ENCODE data around the gene KCNG3. TPM values are rescaled to one million over a fixed set of nuclear protein-coding genes. Genes with fewer than 3 reads are reported as not detected.

The KCNG3 gene
- total RNA-seq, 1 donor from 2014 or later = 0.18 TPM

DNA sequence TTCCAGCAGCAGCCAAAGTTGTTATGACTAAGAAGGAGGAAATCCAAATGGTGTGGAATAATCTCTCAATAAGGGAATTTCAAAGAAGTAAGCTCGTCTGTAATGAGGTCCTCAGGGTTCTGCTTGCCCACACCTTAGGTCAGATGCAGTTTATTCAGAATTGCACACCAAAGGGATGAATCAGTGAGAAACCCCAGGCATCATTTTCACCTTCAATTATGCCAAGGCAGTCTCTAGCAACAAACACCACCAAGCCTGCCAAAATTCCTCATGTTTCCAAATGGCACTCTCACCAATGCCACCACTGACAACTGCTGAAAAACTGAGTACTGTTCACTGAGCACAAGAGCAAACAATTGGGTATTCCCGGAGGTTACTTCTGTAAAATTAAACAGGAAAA is 43.6 kb downstream of the KCNG3 start:
- no peak for DNase-seq (ENCODE audit: low spot score in 2 of 2, unreplicated experiment in 2 of 2)
- Mint-ChIP-seq H3K27me3 (ENCODE audit: low read depth) (peaks cover 30% of the 10 kb centered on the region), H3K36me3 (no peaks in the 10 kb centered on the region), H3K27ac (no peak overlapping the region), H3K4me3 (no peak overlapping the region), H3K9me3 (peaks cover 3% of the 10 kb centered on the region), H3K4me1 (no peaks in the 10 kb centered on the region)
- TF ChIP-seq, protein P1, sequence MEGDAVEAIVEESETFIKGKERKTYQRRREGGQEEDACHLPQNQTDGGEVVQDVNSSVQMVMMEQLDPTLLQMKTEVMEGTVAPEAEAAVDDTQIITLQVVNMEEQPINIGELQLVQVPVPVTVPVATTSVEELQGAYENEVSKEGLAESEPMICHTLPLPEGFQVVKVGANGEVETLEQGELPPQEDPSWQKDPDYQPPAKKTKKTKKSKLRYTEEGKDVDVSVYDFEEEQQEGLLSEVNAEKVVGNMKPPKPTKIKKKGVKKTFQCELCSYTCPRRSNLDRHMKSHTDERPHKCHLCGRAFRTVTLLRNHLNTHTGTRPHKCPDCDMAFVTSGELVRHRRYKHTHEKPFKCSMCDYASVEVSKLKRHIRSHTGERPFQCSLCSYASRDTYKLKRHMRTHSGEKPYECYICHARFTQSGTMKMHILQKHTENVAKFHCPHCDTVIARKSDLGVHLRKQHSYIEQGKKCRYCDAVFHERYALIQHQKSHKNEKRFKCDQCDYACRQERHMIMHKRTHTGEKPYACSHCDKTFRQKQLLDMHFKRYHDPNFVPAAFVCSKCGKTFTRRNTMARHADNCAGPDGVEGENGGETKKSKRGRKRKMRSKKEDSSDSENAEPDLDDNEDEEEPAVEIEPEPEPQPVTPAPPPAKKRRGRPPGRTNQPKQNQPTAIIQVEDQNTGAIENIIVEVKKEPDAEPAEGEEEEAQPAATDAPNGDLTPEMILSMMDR (IDR thresholded peaks at IDR 0.05; ENCODE audit: unreplicated experiment) = no peak

DNA sequence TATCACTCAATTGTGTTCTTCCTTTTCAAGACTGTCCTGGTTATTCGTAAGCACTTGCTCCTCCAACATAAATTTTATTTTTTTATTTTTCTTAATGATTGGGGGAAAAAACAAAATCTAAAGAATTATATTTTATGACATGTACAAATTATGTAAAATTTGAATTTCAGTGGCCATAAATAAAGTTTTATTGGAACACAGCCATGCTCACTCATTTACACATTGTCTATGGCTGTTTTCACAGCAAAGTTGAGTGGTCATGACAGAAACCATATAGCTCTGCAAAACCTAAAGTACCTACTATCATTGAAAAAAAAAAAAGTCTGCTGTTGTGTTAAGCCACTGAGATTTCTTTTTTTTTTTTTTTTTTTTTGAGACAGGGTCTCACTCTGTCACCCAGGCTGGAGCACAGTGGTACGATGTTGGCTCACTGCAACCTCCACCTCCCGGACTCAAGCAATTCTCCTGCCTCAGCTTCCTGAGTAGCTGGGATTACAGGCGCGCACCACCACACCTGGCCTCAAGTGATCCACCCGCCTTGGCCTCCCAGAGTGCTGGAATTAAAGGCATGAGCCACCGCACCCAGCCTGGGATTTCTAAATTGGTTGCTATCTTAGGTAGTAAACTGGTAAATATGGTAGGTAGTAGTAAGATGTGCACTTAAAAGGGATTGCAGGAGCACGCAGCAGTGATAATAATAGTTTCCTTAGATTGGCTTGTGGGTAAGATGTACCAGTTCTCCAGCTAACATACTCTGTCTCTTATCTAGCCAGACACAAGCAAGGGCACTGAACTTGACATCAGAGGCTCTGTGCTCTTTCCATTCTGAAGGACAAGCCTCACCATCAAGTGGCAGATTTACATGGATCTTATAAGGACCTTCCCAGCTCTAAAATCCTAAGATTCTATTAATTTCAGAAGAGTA is 44.4 kb downstream of the KCNG3 start:
- peaks cover 25% of the 10 kb centered on the region for H3K27me3 Mint-ChIP-seq (ENCODE audit: low read depth)
- no peak overlapping the region for H3K27ac Mint-ChIP-seq
- H3K4me1 Mint-ChIP-seq = no peaks in the 10 kb centered on the region
- TF ChIP-seq, protein P1 (IDR thresholded peaks at IDR 0.05; ENCODE audit: unreplicated experiment) = no peak
- no peak for DNase-seq (ENCODE audit: low spot score in 2 of 2, unreplicated experiment in 2 of 2)
- peaks cover 3% of the 10 kb centered on the region for H3K9me3 Mint-ChIP-seq
- H3K4me3 Mint-ChIP-seq = no peak overlapping the region
- H3K36me3 Mint-ChIP-seq = no peaks in the 10 kb centered on the region

DNA sequence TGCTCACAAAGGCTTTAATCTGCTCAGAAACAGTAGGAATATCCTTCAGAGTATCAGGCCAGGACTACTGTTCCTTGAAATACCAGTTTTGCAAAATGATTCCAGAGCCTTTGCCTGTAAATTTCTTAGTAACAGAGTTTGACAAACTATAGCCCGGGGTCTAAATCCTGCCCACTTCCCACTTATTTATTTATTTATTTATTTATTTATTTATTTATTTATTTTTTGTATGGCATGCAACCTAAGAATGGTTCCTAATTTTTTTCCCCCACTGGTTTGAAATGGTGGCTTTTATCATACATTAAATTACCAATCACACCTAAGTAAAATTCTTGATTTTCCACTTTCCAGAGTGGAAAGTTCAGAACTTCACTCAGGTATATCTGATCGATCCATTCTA is 45.6 kb downstream of the KCNG3 start:
- Mint-ChIP-seq H3K27me3 (ENCODE audit: low read depth) (peaks cover 21% of the 10 kb centered on the region), H3K4me1 (no peaks in the 10 kb centered on the region), H3K27ac (no peak overlapping the region), H3K9me3 (peaks cover 2% of the 10 kb centered on the region), H3K4me3 (no peak overlapping the region), H3K36me3 (no peaks in the 10 kb centered on the region)
- TF ChIP-seq, protein P1 (IDR thresholded peaks at IDR 0.05; ENCODE audit: unreplicated experiment) = no peak
- no peak for DNase-seq (ENCODE audit: low spot score in 2 of 2, unreplicated experiment in 2 of 2)

DNA sequence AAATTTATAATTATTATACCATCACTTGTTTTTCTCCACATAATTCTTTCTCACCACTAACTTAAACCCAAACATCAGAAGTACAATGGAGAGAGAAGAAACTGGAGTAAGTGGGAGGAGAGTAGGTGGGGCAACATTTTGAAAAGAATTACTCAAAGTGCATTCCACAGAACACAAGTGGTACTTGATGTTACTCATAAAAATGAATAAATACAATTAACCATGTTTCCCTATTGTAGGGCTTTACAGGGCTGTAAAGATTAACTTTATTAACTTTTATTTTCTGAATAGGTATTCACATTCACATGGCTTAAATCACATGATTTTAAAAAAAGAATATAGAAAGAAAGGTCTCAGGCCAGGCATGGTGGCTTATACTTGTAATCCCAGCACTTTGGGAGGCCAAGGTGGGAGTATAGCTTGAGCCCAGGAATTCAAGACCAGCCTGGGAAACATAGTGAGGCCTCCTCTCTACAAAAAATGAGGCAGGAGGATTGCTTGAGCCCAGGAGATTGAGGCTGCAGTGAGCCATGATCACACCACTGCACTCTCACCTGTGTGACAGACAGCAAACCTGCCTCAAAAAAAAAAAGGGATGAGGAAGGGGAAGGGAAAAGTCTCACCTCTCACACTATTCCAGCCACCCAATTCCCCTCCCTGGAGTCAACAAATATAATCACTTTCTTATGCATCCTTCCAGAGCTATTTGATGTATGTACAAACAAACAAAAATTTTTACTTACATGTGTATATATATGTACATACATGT is 47.1 kb downstream of the KCNG3 start:
- H3K36me3 Mint-ChIP-seq = no peaks in the 10 kb centered on the region
- TF ChIP-seq, protein P1 (IDR thresholded peaks at IDR 0.05; ENCODE audit: unreplicated experiment) = no peak
- H3K4me1 Mint-ChIP-seq = no peaks in the 10 kb centered on the region
- no peaks in the 10 kb centered on the region for H3K9me3 Mint-ChIP-seq
- no peak overlapping the region for H3K4me3 Mint-ChIP-seq
- peaks cover 23% of the 10 kb centered on the region for H3K27me3 Mint-ChIP-seq (ENCODE audit: low read depth)
- H3K27ac Mint-ChIP-seq = no peak overlapping the region
- DNase-seq (ENCODE audit: low spot score in 2 of 2, unreplicated experiment in 2 of 2) = no peak

DNA sequence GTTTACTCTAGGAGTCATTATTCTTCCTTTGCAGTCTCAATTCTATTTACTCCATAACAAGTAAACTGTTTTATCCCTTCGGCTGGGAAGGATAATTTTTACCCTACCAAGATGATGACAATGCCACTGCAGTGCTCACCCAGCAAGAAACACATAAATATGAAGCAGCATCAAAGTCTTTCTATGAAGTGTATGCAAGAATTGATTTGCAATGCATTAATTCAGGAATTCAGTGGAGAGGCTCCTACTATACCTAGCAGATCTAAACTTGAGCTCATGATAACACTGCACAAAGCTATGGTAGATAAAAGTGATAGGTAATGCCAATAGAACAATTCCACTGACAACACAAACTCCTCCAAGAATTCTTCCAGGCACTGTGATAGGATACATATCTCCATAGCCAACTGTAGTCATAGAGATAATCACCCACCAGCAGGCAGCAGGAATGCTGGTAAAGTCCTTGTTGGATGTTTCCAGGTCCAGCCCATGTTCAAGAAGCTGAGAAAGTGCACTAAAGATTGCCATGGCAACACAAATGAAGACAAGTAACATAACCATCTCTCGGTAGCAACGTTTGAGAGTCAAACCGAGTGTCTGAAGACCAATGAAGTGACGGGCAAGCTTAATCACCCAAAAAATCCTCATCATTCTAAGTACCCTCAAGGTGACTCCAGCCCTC is 49.9 kb downstream of the KCNG3 start:
- H3K36me3 Mint-ChIP-seq = no peaks in the 10 kb centered on the region
- no peak overlapping the region for H3K4me3 Mint-ChIP-seq
- no peak for DNase-seq (ENCODE audit: low spot score in 2 of 2, unreplicated experiment in 2 of 2)
- H3K27ac Mint-ChIP-seq = no peak overlapping the region
- H3K9me3 Mint-ChIP-seq = no peaks in the 10 kb centered on the region
- no peaks in the 10 kb centered on the region for H3K4me1 Mint-ChIP-seq
- peaks cover 12% of the 10 kb centered on the region for H3K27me3 Mint-ChIP-seq (ENCODE audit: low read depth)
- TF ChIP-seq, protein P1 (IDR thresholded peaks at IDR 0.05; ENCODE audit: unreplicated experiment) = no peak
